ENCODE results near the gene CLEC4E. TPM values are rescaled to one million over a fixed set of nuclear protein-coding genes. Genes with fewer than 3 reads are reported as not detected.

CLEC4E gene
- polyA plus RNA-seq, 1 experiment: not detected

GRCh38 chr12:8562310-8562709 is 21.6 kb upstream of the CLEC4E start:
- peaks cover 5% of the 10 kb centered on the region; the same call in 1 of the 2 replicates for H3K9me3 ChIP-seq (ENCODE audit: control insufficient read depth, insufficient read depth, low read length)
- H3K4me3 ChIP-seq (ENCODE audit: low read depth, low read length): no peak overlapping the region
- no peak for DNase-seq (ENCODE audit: low read depth, low spot score)
- POLR2A ChIA-PET: no interaction called here
- 0 out of 2 replicates have a peak, but pooled peaks have one; percentile 10 for TF ChIP-seq CTCF (IDR thresholded peaks at IDR 0.05; ENCODE audit: low read depth, low read length)
- H3K27ac ChIP-seq (ENCODE audit: low read depth, low read length): no peak overlapping the region
- no peaks in the 10 kb centered on the region for H3K27me3 ChIP-seq (ENCODE audit: control insufficient read depth, insufficient read depth, low read length)
- CTCF ChIA-PET: interaction anchor here (2.0 kb wide), 1 partner anchor 18 kb away, joined by 20 read pairs; no protein-coding TSS in a partner anchor

- no peak for TF ChIP-seq CTCF (IDR thresholded peaks at IDR 0.05; ENCODE audit: low read depth, low read length)
- H3K4me3 ChIP-seq (ENCODE audit: low read depth, low read length): no peak overlapping the region
- no peaks in the 10 kb centered on the region for H3K27me3 ChIP-seq (ENCODE audit: control insufficient read depth, insufficient read depth, low read length)
- DNase-seq (ENCODE audit: low read depth, low spot score): no peak
- peaks cover 5% of the 10 kb centered on the region; the same call in 1 of the 2 replicates for H3K9me3 ChIP-seq (ENCODE audit: control insufficient read depth, insufficient read depth, low read length)
- CTCF ChIA-PET: interaction anchor here (1.0 kb wide), 1 partner anchor 16 kb away, joined by 4 read pairs; no protein-coding TSS in a partner anchor
- H3K27ac ChIP-seq (ENCODE audit: low read depth, low read length): no peak overlapping the region
- POLR2A ChIA-PET: no interaction called here
Measured at GRCh38 chr12:8561011-8561410, 20.3 kb upstream of the CLEC4E start.

GRCh38 chr12:8559676-8560075 is 19.0 kb upstream of the CLEC4E start:
- no peak for DNase-seq (ENCODE audit: low read depth, low spot score)
- ChIA-PET CTCF (no interaction called here), POLR2A (no interaction called here)
- Histone ChIP-seq H3K27ac (ENCODE audit: low read depth, low read length) (no peak overlapping the region), H3K27me3 (ENCODE audit: control insufficient read depth, insufficient read depth, low read length) (no peaks in the 10 kb centered on the region), H3K4me3 (ENCODE audit: low read depth, low read length) (no peak overlapping the region), H3K9me3 (ENCODE audit: control insufficient read depth, insufficient read depth, low read length) (peaks cover 4% of the 10 kb centered on the region; the same call in 1 of the 2 replicates)
- no peak for TF ChIP-seq CTCF (IDR thresholded peaks at IDR 0.05; ENCODE audit: low read depth, low read length)

GRCh38 chr12:8556531-8557097 is 15.9 kb upstream of the CLEC4E start:
- TF ChIP-seq CTCF (IDR thresholded peaks at IDR 0.05; ENCODE audit: low read depth, low read length): no peak
- no peaks in the 10 kb centered on the region for H3K27me3 ChIP-seq (ENCODE audit: control insufficient read depth, insufficient read depth, low read length)
- H3K9me3 ChIP-seq (ENCODE audit: control insufficient read depth, insufficient read depth, low read length): no peaks in the 10 kb centered on the region
- no peak overlapping the region for H3K27ac ChIP-seq (ENCODE audit: low read depth, low read length)
- H3K4me3 ChIP-seq (ENCODE audit: low read depth, low read length): no peak overlapping the region
- ChIA-PET CTCF (interaction anchor here (3.7 kb wide), 1 partner anchor 12 kb away, joined by 24 read pairs; no protein-coding TSS in a partner anchor), POLR2A (no interaction called here)
- no peak for DNase-seq (ENCODE audit: low read depth, low spot score)

- Histone ChIP-seq H3K9me3 (ENCODE audit: control insufficient read depth, insufficient read depth, low read length) (no peaks in the 10 kb centered on the region), H3K4me3 (ENCODE audit: low read depth, low read length) (no peak overlapping the region), H3K27me3 (ENCODE audit: control insufficient read depth, insufficient read depth, low read length) (no peaks in the 10 kb centered on the region), H3K27ac (ENCODE audit: low read depth, low read length) (no peak overlapping the region)
- ChIA-PET CTCF (interaction anchor here (0.5 to 3.7 kb wide), 3 partner anchors 10 to 54 kb away, joined by 3 to 24 read pairs (median 5); partner anchors contain the start of gene CLEC4E), POLR2A (no interaction called here)
- TF ChIP-seq CTCF (IDR thresholded peaks at IDR 0.05; ENCODE audit: low read depth, low read length): no peak
- DNase-seq (ENCODE audit: low read depth, low spot score): no peak
Measured at GRCh38 chr12:8554451-8555195, 13.9 kb upstream of the CLEC4E start.
